Common myeloid progenitor, CD34-positive (primary cell): ENCODE results near the gene SLC39A5.
"Not testable (repeated sequence)": the region's sequence is repeated elsewhere in the genome, so short reads cannot be mapped to it uniquely, and the experiment has no call there.

Experiments used
- CTCF ChIA-PET: fragments of 350-600 bp; sonication (Branson Sonifier 250); formaldehyde crosslinking; loops from one replicate; lab custom pipeline; 2021; ENCODE audit warnings: antibody characterized with exemption; lab: Charles Lee
- POLR2A ChIA-PET: fragments of 350-600 bp; sonication (Branson Sonifier 250); formaldehyde crosslinking; loops from one replicate; lab custom pipeline; 2021; ENCODE audit warnings: antibody characterized with exemption; lab: Charles Lee
- DNase-seq, 3 donors: peaks; one replicate each; pipeline versions ENCODE4 v3.0.0 to v3.0.0-alpha.2; 2013
- H3K27ac ChIP-seq, 2 experiments: 1 replicate in 1 of 2; 2 replicates in 1 of 2; pipeline ENCODE4 v1.7.0; 2013; ENCODE audit warnings: inconsistent platforms in 2 of 2, low read length in 2 of 2, mild to moderate bottlenecking in 2 of 2, low read depth in 1 of 2, moderate library complexity in 1 of 2; ENCODE audit not compliant: severe bottlenecking in 2 of 2, insufficient read depth in 1 of 2, poor library complexity in 1 of 2
- H3K27me3 ChIP-seq, 5 experiments: replicated peaks in 2 of 5; 1 replicate in 3 of 5; 2 replicates in 2 of 5; pipeline versions ENCODE4 v1.6.1 to v1.7.0; 2013; ENCODE audit warnings: low read length in 4 of 5, mild to moderate bottlenecking in 2 of 5, moderate library complexity in 2 of 5, inconsistent platforms in 1 of 5; ENCODE audit not compliant: insufficient read depth in 5 of 5, control insufficient read depth in 4 of 5
- H3K36me3 ChIP-seq, 4 experiments: 1 replicate in 2 of 4; 2 replicates in 2 of 4; pipeline versions ENCODE4 v1.6.1 to v1.7.0; 2013; ENCODE audit warnings: low read length in 3 of 4, control low read depth in 1 of 4, mild to moderate bottlenecking in 1 of 4; ENCODE audit not compliant: control insufficient read depth in 4 of 4, insufficient read depth in 4 of 4
- H3K4me1 ChIP-seq, 4 experiments: 1 replicate in 3 of 4; 2 replicates in 1 of 4; pipeline versions ENCODE4 v1.6.1 to v1.7.1; 2013; ENCODE audit warnings: low read length in 3 of 4, mild to moderate bottlenecking in 3 of 4, control low read depth in 1 of 4, inconsistent platforms in 1 of 4, moderate library complexity in 1 of 4; ENCODE audit not compliant: control insufficient read depth in 4 of 4, insufficient read depth in 4 of 4; ENCODE audit errors: control extremely low read depth in 1 of 4
- H3K4me3 ChIP-seq, 7 experiments: 1 replicate in 4 of 7; 2 replicates in 3 of 7; pipeline versions ENCODE4 v1.5.1 to v1.7.0; 2013; ENCODE audit warnings: mild to moderate bottlenecking in 7 of 7, low read length in 6 of 7, moderate library complexity in 6 of 7, inconsistent platforms in 2 of 7, low read depth in 2 of 7, control low read depth in 1 of 7; ENCODE audit not compliant: insufficient read depth in 4 of 7, control insufficient read depth in 1 of 7; ENCODE audit errors: extremely low read depth in 1 of 7
- H3K9me3 ChIP-seq, 5 experiments: 1 replicate in 4 of 5; 2 replicates in 1 of 5; pipeline versions ENCODE4 v1.6.1 to v1.7.1; 2013; ENCODE audit warnings: low read length in 4 of 5, mild to moderate bottlenecking in 2 of 5, inconsistent platforms in 1 of 5, low read depth in 1 of 5, moderate library complexity in 1 of 5; ENCODE audit not compliant: control insufficient read depth in 4 of 5, insufficient read depth in 2 of 5; ENCODE audit errors: control extremely low read depth in 1 of 5
- WGBS: methylation state at CpG from one replicate; pipeline ENCODE4 v1.1.5; 2013; ENCODE audit not compliant: insufficient coverage; 5-methylcytosine and 5-hydroxymethylcytosine counted together

The SLC39A5 gene

GRCh38 chr12:56189918-56190694 is 39.7 kb upstream of the SLC39A5 start:
- peak overlapping the region; percentile 64 to 87 for H3K27ac ChIP-seq
- peak overlapping the region; percentile 51 to 95 (median 82) for H3K4me3 ChIP-seq
- H3K9me3 ChIP-seq = no peaks in the 10 kb centered on the region
- peak; percentile 83 to 92 (median 91) for DNase-seq
- POLR2A ChIA-PET = interaction anchor here (0.6 to 3.0 kb wide), 11 partner anchors 12 to 474 kb away, joined by 3 to 13 read pairs (median 3); partner anchors contain the start of genes ANKRD52, BLOC1S1, ESYT1 and RNF41
- H3K27me3 ChIP-seq = no peaks in the 10 kb centered on the region
- under 1% methylated on average over 30 of the region's 42 CpGs for WGBS
- H3K36me3 ChIP-seq = peaks cover 8 to 13% (median 9%) of the 10 kb centered on the region in 4 experiments
- CTCF ChIA-PET = interaction anchor here (0.6 to 8.4 kb wide), 26 partner anchors 9 to 316 kb away, joined by 3 to 198 read pairs (median 4); partner anchors contain the start of genes ANKRD52, ESYT1, PAN2 and RNF41
- H3K4me1 ChIP-seq = peaks cover 8 to 36% (median 30%) of the 10 kb centered on the region in 4 experiments

DNA sequence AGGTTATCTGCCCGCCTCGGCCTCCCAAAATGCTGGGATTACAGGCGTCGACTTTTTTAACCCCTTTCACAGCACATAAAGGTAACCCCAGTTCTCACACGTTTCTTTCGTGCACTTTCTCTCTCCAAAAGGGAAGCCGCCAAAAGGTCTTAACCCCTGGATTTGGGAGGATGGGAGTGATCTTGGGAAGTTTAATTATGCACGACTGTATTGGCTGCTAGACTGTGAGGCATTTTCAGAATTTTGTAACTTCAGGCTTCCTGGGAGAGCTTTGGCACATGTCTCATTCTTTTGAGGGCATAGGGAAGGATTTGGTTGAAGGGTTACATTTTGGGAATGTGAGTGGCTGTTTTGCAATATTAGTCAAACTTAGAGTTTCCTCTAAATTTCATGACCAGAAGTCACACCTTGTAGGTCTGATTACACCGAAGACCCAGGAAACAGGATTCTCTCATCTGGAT is 39.1 kb upstream of the SLC39A5 start:
- Histone ChIP-seq H3K9me3 (no peaks in the 10 kb centered on the region), H3K27ac (peak overlapping the region in 1 of 2 experiments; percentile 87), H3K4me1 (peaks cover 8 to 36% (median 30%) of the 10 kb centered on the region in 4 experiments), H3K4me3 (peak overlapping the region; percentile 51 to 95 (median 82)), H3K27me3 (no peaks in the 10 kb centered on the region), H3K36me3 (peaks cover 4 to 11% (median 6%) of the 10 kb centered on the region in 4 experiments)
- ChIA-PET POLR2A (interaction anchor here (1.9 kb wide), 1 partner anchor 72 kb away, joined by 13 read pairs; the partner anchor contains the start of gene ZC3H10), CTCF (interaction anchor here (1.1 to 8.4 kb wide), 11 partner anchors 14 to 315 kb away, joined by 3 to 198 read pairs (median 9); partner anchors contain the start of genes ANKRD52, ESYT1, RNF41 and ZC3H10)
- peak in 1 of 3 donors; percentile 6 for DNase-seq
- 13% methylated on average over 6 of the region's 9 CpGs for WGBS

DNA sequence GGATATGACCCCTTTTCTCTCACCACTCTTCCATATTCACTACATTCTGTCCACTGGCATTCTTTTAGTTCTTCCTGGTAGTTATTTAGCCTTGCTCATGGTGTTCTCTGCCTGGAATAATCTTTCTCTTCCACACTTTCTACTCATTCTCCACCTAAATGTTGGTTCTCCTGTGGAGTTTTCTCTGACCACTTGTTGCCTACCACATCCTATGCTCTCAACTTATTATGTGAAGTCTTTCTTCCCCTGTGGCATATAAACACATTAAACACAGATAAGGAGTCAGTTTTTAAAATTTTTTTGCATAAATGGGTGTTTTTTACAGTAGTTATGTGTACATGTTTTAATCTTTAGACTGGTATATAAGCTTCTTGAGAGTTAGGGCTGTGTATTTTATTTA is 37.3 kb upstream of the SLC39A5 start:
- no peak overlapping the region for H3K27ac ChIP-seq
- no peaks in the 10 kb centered on the region for H3K36me3 ChIP-seq
- ChIA-PET CTCF (interaction anchor here (0.7 to 8.4 kb wide), 14 partner anchors 9 to 85 kb away, joined by 3 to 198 read pairs (median 4); partner anchors contain the start of genes ANKRD52, ESYT1, RNF41 and ZC3H10), POLR2A (no interaction called here)
- H3K4me1 ChIP-seq = peaks cover 8 to 27% (median 22%) of the 10 kb centered on the region in 4 experiments
- H3K27me3 ChIP-seq = no peaks in the 10 kb centered on the region
- no peaks in the 10 kb centered on the region for H3K9me3 ChIP-seq
- DNase-seq = no peak
- H3K4me3 ChIP-seq = no peak overlapping the region

- Histone ChIP-seq H3K27me3 (no peaks in the 10 kb centered on the region), H3K27ac (no peak overlapping the region), H3K36me3 (no peaks in the 10 kb centered on the region), H3K9me3 (no peaks in the 10 kb centered on the region), H3K4me1 (peaks cover 3 to 22% (median 17%) of the 10 kb centered on the region in 4 experiments), H3K4me3 (peak overlapping the region in 1 of 7 experiments; percentile 14)
- ChIA-PET POLR2A (no interaction called here), CTCF (interaction anchor here (0.7 to 8.4 kb wide), 11 partner anchors 8 to 76 kb away, joined by 3 to 198 read pairs (median 4); partner anchors contain the start of genes ANKRD52, ESYT1, RNF41 and ZC3H10)
- DNase-seq = peak; percentile 88 to 93 (median 88)
- 11% methylated on average over 1 of the region's 1 CpG for WGBS
Measured at GRCh38 chr12:56193025-56193578, 36.7 kb upstream of the SLC39A5 start.

DNA sequence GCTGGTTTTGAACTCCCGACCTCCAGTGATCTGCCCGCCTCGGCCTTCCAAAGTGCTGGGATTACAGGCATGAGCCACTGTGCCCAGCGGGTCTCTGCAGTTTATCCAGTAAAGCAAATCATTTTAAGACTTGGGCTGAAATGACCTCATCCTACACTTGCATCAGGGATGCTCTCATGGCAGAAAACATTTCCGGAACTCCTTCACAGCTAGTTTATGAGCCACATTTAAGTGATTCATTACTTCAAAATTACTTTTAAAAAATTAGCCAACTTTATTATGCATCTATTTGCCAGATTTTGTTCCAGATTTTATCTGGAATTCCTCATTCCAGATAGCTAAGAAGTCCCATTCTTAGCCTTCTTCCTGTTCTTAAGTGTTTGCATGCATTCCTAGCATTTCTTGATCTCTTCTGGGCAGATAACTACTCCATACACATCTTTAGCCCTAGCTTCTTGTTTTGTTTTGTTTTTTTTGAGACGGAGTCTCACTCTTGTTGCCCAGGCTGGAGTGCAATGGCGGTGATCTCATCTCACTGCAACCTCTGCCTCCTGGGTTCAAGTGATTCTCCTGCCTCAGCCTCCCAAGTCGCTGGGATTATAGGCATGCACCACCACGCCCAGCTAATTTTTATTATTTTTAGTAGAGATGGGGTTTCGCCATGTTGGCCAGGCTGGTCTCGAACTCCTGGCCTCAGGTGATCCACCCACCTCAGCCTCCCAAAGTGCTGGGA is 32.9 kb upstream of the SLC39A5 start:
- not testable (repeated sequence) for DNase-seq, H3K4me1 ChIP-seq, H3K27me3 ChIP-seq, H3K4me3 ChIP-seq, H3K36me3 ChIP-seq, H3K27ac ChIP-seq, H3K9me3 ChIP-seq
- POLR2A ChIA-PET = interaction anchor here (0.7 kb wide), 1 partner anchor 68 kb away, joined by 3 read pairs; no protein-coding TSS in a partner anchor
- over 99% methylated on average over 7 of the region's 11 CpGs for WGBS
- CTCF ChIA-PET = interaction anchor here (0.6 to 4.3 kb wide), 7 partner anchors 9 to 61 kb away, joined by 3 to 42 read pairs (median 3); no protein-coding TSS in a partner anchor

DNA sequence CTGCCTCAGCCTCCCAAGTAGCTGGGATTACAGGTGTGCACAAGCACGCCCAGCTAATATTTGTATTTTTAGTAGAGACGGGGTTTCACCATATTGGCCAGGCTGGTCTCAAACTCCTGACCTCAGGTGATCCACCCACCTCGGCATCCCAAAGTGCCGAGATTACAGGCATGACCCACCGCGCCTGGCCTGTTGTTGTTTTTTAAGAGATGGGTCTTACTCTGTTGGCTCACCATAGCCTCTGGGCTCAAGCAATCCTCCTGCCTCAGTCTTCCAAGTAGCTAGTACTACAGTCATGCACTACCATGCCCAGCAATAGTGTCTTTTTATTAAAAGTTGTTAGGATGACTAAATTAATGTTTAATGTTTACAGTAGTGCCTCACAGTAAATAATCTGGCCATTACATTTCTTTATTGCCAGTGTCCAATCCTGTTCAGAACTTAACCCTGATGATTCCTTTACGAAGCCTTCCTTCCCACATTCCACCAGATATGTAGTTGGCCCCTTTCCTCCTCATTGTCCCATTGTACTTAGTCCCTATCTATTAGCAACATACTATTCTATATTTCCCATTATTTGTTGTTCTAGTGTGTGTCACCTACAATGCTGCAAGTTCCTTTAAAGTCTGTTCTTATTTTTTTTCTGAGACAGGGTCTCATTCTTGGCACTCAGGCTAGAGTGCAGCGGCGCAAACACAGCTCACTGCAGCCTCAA is 31.8 kb upstream of the SLC39A5 start:
- Histone ChIP-seq H3K4me1 (no peaks in the 10 kb centered on the region), H3K27ac (no peak overlapping the region), H3K4me3 (no peak overlapping the region), H3K27me3 (no peaks in the 10 kb centered on the region), H3K9me3 (no peaks in the 10 kb centered on the region), H3K36me3 (no peaks in the 10 kb centered on the region)
- ChIA-PET POLR2A (no interaction called here), CTCF (interaction anchor here (0.7 to 4.3 kb wide), 7 partner anchors 8 to 135 kb away, joined by 3 to 42 read pairs (median 3); no protein-coding TSS in a partner anchor)
- WGBS = 96% methylated on average over 9 of the region's 9 CpGs
- DNase-seq = no peak
